IMR-90 (cell line): Measurements from ENCODE around the gene GNRH2. TPM values are rescaled to one million over a fixed set of nuclear protein-coding genes. Genes with fewer than 3 reads are reported as not detected.
"Not testable (repeated sequence)": the region's sequence is repeated elsewhere in the genome, so short reads cannot be mapped to it uniquely, and the experiment has no call there.

ENCODE experiments used
- ATAC-seq: fragments of 200-7000 bp; cut with Tn5 transposase; 2 replicates; pipeline ENCODE4 v1.9.1; 2020; ENCODE audit warnings: low read depth, mild to moderate bottlenecking, moderate library complexity
- BruUV-seq: library from RNA; stranded (reverse); fragments of 400-500 nt; replicated peaks from 2 replicates; lab custom pipeline; 2021; lab: Mats Ljungman, UMichigan
- CTCF ChIA-PET: fragments of 300-600 bp; formaldehyde crosslinking; extraction: SDS; loops from one replicate; lab custom pipeline; 2021; ENCODE audit warnings: antibody characterized with exemption; lab: Yijun Ruan, JAX
- POLR2A ChIA-PET: fragments of 300-600 bp; sonication (Branson Sonifier 250); formaldehyde crosslinking; loops from one replicate; lab custom pipeline; 2022; ENCODE audit warnings: antibody characterized with exemption; ENCODE audit not compliant: unreplicated experiment; lab: Charles Lee
- DNase-seq: peaks from one replicate; pipeline ENCODE4 v3.0.0; 2013
- H2AFZ ChIP-seq: replicated peaks from 2 replicates; pipeline ENCODE3; 2013; ENCODE audit warnings: low read length, mild to moderate bottlenecking; ENCODE audit not compliant: poor library complexity
- H2AK5ac ChIP-seq: 2 replicates; pipeline ENCODE4 v1.6.1; 2013; ENCODE audit warnings: low read depth, low read length, inconsistent platforms
- H2AK9ac ChIP-seq: replicated peaks from 2 replicates; pipeline ENCODE3; 2013; ENCODE audit warnings: mild to moderate bottlenecking, low read depth, low read length, moderate library complexity; ENCODE audit not compliant: poor library complexity
- H2BK120ac ChIP-seq: 2 replicates; pipeline ENCODE4 v1.6.1; 2013; ENCODE audit warnings: low read depth, low read length, inconsistent platforms
- H2BK15ac ChIP-seq: 3 replicates; pipeline ENCODE4 v1.6.1; 2013; ENCODE audit warnings: low read depth, low read length, inconsistent platforms
- H2BK20ac ChIP-seq: 2 replicates; pipeline ENCODE4 v1.6.1; 2013; ENCODE audit warnings: low read depth, mild to moderate bottlenecking, inconsistent platforms, low read length, moderate library complexity
- H2BK5ac ChIP-seq: 2 replicates; pipeline ENCODE4 v1.6.1; 2013; ENCODE audit warnings: mild to moderate bottlenecking, low read depth, low read length, inconsistent platforms; ENCODE audit not compliant: poor library complexity, severe bottlenecking
- H3K14ac ChIP-seq: replicated peaks from 2 replicates; pipeline ENCODE4 v1.6.1; 2013; ENCODE audit warnings: low read depth, low read length, inconsistent platforms
- H3K18ac ChIP-seq: 2 replicates; pipeline ENCODE4 v1.6.1; 2013; ENCODE audit warnings: low read depth, low read length, control low read depth
- H3K23ac ChIP-seq: 2 replicates; pipeline ENCODE4 v1.6.1; 2013; ENCODE audit warnings: low read depth, low read length, inconsistent platforms
- H3K27ac ChIP-seq: 2 replicates; pipeline ENCODE4 v1.5.1; 2013; ENCODE audit warnings: mild to moderate bottlenecking, control low read depth, low read length; ENCODE audit not compliant: insufficient read depth
- H3K27me3 ChIP-seq: 2 replicates; pipeline ENCODE4 v1.6.1; 2013; ENCODE audit warnings: low read length; ENCODE audit not compliant: control insufficient read depth, insufficient read depth
- H3K36me3 ChIP-seq: 2 replicates; pipeline ENCODE4 v1.6.1; 2013; ENCODE audit warnings: low read length, mixed read lengths; ENCODE audit not compliant: control insufficient read depth, insufficient read depth
- H3K4ac ChIP-seq: 2 replicates; pipeline ENCODE4 v1.6.1; 2013; ENCODE audit warnings: low read depth, low read length, inconsistent platforms
- H3K4me1 ChIP-seq: 2 replicates; pipeline ENCODE4 v1.6.1; 2013; ENCODE audit warnings: low read length, mixed read lengths; ENCODE audit not compliant: control insufficient read depth, insufficient read depth
- H3K4me2 ChIP-seq: 2 replicates; pipeline ENCODE4 v1.6.1; 2013; ENCODE audit warnings: low read depth, mild to moderate bottlenecking, control low read depth, low read length, moderate library complexity
- H3K4me3 ChIP-seq: 2 replicates; pipeline ENCODE4 v1.5.1; 2013; ENCODE audit warnings: low read depth, mild to moderate bottlenecking, control low read depth, low read length, moderate library complexity; ENCODE audit not compliant: insufficient read depth
- H3K56ac ChIP-seq: 2 replicates; pipeline ENCODE4 v1.6.1; 2013; ENCODE audit warnings: low read length, inconsistent platforms; ENCODE audit not compliant: insufficient read depth; ENCODE audit errors: extremely low read depth
- H3K79me1 ChIP-seq, 2 experiments: 2 replicates each; pipeline ENCODE4 v1.6.1; 2013; ENCODE audit warnings: low read length in 2 of 2, inconsistent platforms in 1 of 2, low read depth in 1 of 2
- H3K9ac ChIP-seq: 2 replicates; pipeline ENCODE4 v1.6.1; 2013; ENCODE audit warnings: low read depth, low read length, control low read depth
- H3K9me1 ChIP-seq: 2 replicates; pipeline ENCODE4 v1.6.1; 2013; ENCODE audit warnings: low read length, inconsistent platforms; ENCODE audit not compliant: insufficient read depth
- H3K9me3 ChIP-seq: 2 replicates; pipeline ENCODE4 v1.6.1; 2013; ENCODE audit warnings: low read length; ENCODE audit not compliant: control insufficient read depth, insufficient read depth
- H4K20me1 ChIP-seq: 2 replicates; pipeline ENCODE4 v1.6.1; 2013; ENCODE audit warnings: low read length, inconsistent platforms; ENCODE audit not compliant: insufficient read depth
- H4K5ac ChIP-seq: 2 replicates; pipeline ENCODE4 v1.6.1; 2013; ENCODE audit warnings: mild to moderate bottlenecking, low read depth, low read length, control low read depth
- H4K8ac ChIP-seq, 2 experiments: 2 replicates each; pipeline ENCODE4 v1.6.1; 2013; ENCODE audit warnings: low read depth in 2 of 2, low read length in 2 of 2, control low read depth in 1 of 2, inconsistent platforms in 1 of 2
- H4K91ac ChIP-seq: 2 replicates; pipeline ENCODE4 v1.6.1; 2013; ENCODE audit warnings: low read depth, low read length, inconsistent platforms; ENCODE audit not compliant: insufficient read depth
- WGBS, 2 experiments: methylation state at CpG; one replicate each; pipeline versions ENCODE4 v1.1.5 to v1.1.7; 2013; ENCODE audit warnings: missing lambda C conversion rate in 2 of 2; ENCODE audit not compliant: insufficient read length in 1 of 2; ENCODE audit errors: extremely low coverage in 2 of 2; 5-methylcytosine and 5-hydroxymethylcytosine counted together
- dilution Hi-C: fragments of 300-500 bp; cut with HindIII; formaldehyde crosslinking; loops from one replicate; pipeline ENCODE4 v1.14.3; 2018; ENCODE audit warnings: low sequenced_read_pairs; ENCODE audit not compliant: unreplicated experiment
- in situ Hi-C: fragments of 300-500 bp; cut with MboI; formaldehyde crosslinking; loops from 3 replicates; pipeline ENCODE4 v1.14.3; 2019; ENCODE audit warnings: low sequenced_read_pairs, inconsistent platforms, mixed read lengths
- intact Hi-C: fragments of 100-400 bp; cut with micrococcal nuclease; formaldehyde crosslinking; loops from 2 replicates; pipeline ENCODE4 v1.10.0; 2022
- polyA plus RNA-seq, 3 experiments: library from polyadenylated mRNA; depleted of rRNA; stranded (reverse); fragments of >200 nt; gene quantifications; 2 replicates each; pipeline ENCODE4 v1.2.3, GENCODE V29; 2012; ENCODE audit warnings: low replicate concordance in 1 of 3
- total RNA-seq: library from RNA; depleted of rRNA; stranded (reverse); fragments of >200 nt; gene quantifications from 2 replicates; pipeline ENCODE4 v1.2.3, GENCODE V29; 2012

Gene GNRH2
- total and polyA plus RNA-seq, 2 of the 4 experiments (the other 2 are of a cell fraction) = 0.18 to 0.21 TPM

GRCh38 chr20:3064119-3064518, 20.7 kb downstream of the GNRH2 start:
- H2AFZ ChIP-seq, H3K9ac ChIP-seq, dilution Hi-C loops, H3K4me3 ChIP-seq, H3K18ac ChIP-seq, DNase-seq, H4K5ac ChIP-seq, intact Hi-C loops, H3K9me1 ChIP-seq, H4K91ac ChIP-seq, H3K56ac ChIP-seq, BruUV-seq, POLR2A ChIA-PET, H3K36me3 ChIP-seq, H3K23ac ChIP-seq, H2BK5ac ChIP-seq, H3K9me3 ChIP-seq, H2AK5ac ChIP-seq, H2BK20ac ChIP-seq, in situ Hi-C loops, H3K27ac ChIP-seq, H3K27me3 ChIP-seq, H2BK15ac ChIP-seq, H4K20me1 ChIP-seq, H3K79me1 ChIP-seq, H3K4me1 ChIP-seq, ATAC-seq, H4K8ac ChIP-seq, H3K4me2 ChIP-seq, H2BK120ac ChIP-seq, H3K4ac ChIP-seq, H2AK9ac ChIP-seq, CTCF ChIA-PET, H3K14ac ChIP-seq: not testable (repeated sequence)
- WGBS, 2 experiments = 71% methylated on average over 1 of the region's 6 CpGs; no CpG with 5 or more reads in 1 of the 2 experiments
